Astrocyte (in vitro differentiated cells and primary cell): ENCODE results near the gene SH3BGRL2.

Experiments used
- EZH2 ChIP-seq: IDR thresholded peaks from 2 replicates; pipeline ENCODE4 v1.6.1; 2012; ENCODE audit warnings: mild to moderate bottlenecking, low read length, inconsistent platforms; ENCODE audit not compliant: insufficient read depth
- TF ChIP-seq, protein P1 (sequence below): IDR thresholded peaks from 2 replicates; pipeline ENCODE4 v1.5.1; 2011; ENCODE audit warnings: low read depth, mild to moderate bottlenecking, inconsistent platforms, low read length, moderate library complexity; ENCODE audit not compliant: insufficient read depth

DNA sequence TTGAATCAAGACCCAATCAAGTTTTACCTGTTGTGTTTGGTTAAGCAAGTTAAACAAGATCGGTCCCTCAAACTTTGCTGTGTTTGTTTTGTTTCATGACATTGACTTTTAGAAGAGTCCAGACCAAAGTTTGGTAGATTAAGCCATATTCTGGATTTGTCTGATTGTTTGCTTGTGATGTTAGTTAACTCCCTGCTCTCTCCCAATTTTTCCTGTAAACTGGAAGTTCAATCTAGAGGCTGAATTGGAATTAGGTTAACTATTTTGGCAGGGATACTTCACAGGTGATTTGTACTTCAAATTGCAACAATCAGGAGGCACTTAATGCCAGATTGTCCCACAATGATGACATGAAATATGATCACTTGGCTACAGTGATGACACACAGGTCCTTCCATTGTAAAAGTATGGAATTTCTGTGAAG lies 13.6 kb upstream of the SH3BGRL2 start:
- TF ChIP-seq, protein P1, sequence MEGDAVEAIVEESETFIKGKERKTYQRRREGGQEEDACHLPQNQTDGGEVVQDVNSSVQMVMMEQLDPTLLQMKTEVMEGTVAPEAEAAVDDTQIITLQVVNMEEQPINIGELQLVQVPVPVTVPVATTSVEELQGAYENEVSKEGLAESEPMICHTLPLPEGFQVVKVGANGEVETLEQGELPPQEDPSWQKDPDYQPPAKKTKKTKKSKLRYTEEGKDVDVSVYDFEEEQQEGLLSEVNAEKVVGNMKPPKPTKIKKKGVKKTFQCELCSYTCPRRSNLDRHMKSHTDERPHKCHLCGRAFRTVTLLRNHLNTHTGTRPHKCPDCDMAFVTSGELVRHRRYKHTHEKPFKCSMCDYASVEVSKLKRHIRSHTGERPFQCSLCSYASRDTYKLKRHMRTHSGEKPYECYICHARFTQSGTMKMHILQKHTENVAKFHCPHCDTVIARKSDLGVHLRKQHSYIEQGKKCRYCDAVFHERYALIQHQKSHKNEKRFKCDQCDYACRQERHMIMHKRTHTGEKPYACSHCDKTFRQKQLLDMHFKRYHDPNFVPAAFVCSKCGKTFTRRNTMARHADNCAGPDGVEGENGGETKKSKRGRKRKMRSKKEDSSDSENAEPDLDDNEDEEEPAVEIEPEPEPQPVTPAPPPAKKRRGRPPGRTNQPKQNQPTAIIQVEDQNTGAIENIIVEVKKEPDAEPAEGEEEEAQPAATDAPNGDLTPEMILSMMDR = no peak
- TF ChIP-seq EZH2 = no peak
